Neural progenitor cell (in vitro differentiated cells): Measurements from ENCODE around the gene ATP1A4. TPM values are rescaled to one million over a fixed set of nuclear protein-coding genes. Genes with fewer than 3 reads are reported as not detected.

ENCODE experiments used
- DNase-seq: peaks from one replicate; pipeline ENCODE4 v3.0.0-alpha.2; 2016; ENCODE audit warnings: low spot score
- H2AFZ ChIP-seq: fragments of 200-600 bp; sonication (generic); replicated peaks from 2 replicates; pipeline ENCODE4 v1.6.1; 2016; ENCODE audit warnings: antibody characterized with exemption
- H3F3A ChIP-seq: fragments of 200-600 bp; sonication (generic); 2 replicates; pipeline ENCODE4 v1.6.1; 2016; ENCODE audit warnings: antibody characterized with exemption, low read depth
- H3K27ac ChIP-seq: fragments of 200-600 bp; sonication (generic); 2 replicates; pipeline ENCODE4 v1.5.1; 2016; ENCODE audit warnings: mild to moderate bottlenecking
- H3K27me3 ChIP-seq: fragments of 200-600 bp; sonication (generic); 2 replicates; pipeline ENCODE4 v1.6.1; 2016; ENCODE audit warnings: mild to moderate bottlenecking, moderate library complexity
- H3K36me3 ChIP-seq: fragments of 200-600 bp; sonication (generic); 2 replicates; pipeline ENCODE4 v1.5.1; 2016
- H3K4me1 ChIP-seq: fragments of 200-600 bp; sonication (generic); 2 replicates; pipeline ENCODE4 v1.6.1; 2016; ENCODE audit warnings: mixed run types
- H3K4me2 ChIP-seq: fragments of 200-600 bp; sonication (generic); 2 replicates; pipeline ENCODE4 v1.6.1; 2016
- H3K4me3 ChIP-seq: fragments of 200-600 bp; sonication (generic); 2 replicates; pipeline ENCODE4 v1.5.1; 2016
- H3K79me2 ChIP-seq: fragments of 200-600 bp; sonication (generic); 2 replicates; pipeline ENCODE4 v1.6.1; 2016; ENCODE audit warnings: low read depth
- H3K9ac ChIP-seq: fragments of 200-600 bp; sonication (generic); 2 replicates; pipeline ENCODE4 v1.6.1; 2016
- H3K9me3 ChIP-seq: fragments of 200-600 bp; sonication (generic); 2 replicates; pipeline ENCODE4 v1.5.1; 2016; ENCODE audit warnings: low read depth
- H4K20me1 ChIP-seq: fragments of 200-600 bp; sonication (generic); 2 replicates; pipeline ENCODE4 v1.6.1; 2016; ENCODE audit warnings: low read depth
- H3K27ac Mint-ChIP-seq: 3 replicates; pipeline ENCODE4 v1.8.0; 2021; ENCODE audit warnings: mixed read lengths
- H3K27me3 Mint-ChIP-seq: 2 replicates; pipeline ENCODE4 v1.8.0; 2022; ENCODE audit warnings: low read depth, mild to moderate bottlenecking, inconsistent platforms, moderate library complexity, mixed read lengths; ENCODE audit not compliant: insufficient read depth
- H3K36me3 Mint-ChIP-seq: 3 replicates; pipeline ENCODE4 v1.8.0; 2021; ENCODE audit warnings: mixed read lengths
- H3K4me1 Mint-ChIP-seq: 3 replicates; pipeline ENCODE4 v1.8.0; 2021; ENCODE audit warnings: mixed read lengths
- H3K4me3 Mint-ChIP-seq: 3 replicates; pipeline ENCODE4 v1.8.0; 2021; ENCODE audit warnings: mild to moderate bottlenecking, moderate library complexity, mixed read lengths
- H3K9me3 Mint-ChIP-seq: 3 replicates; pipeline ENCODE4 v1.8.0; 2020; ENCODE audit warnings: mixed read lengths
- EZH2 ChIP-seq: fragments of 200-600 bp; sonication (generic); IDR thresholded peaks from 2 replicates; pipeline ENCODE4 v1.6.1; 2017; ENCODE audit warnings: antibody characterized with exemption, mild to moderate bottlenecking, moderate library complexity
- EZH2phosphoT487 ChIP-seq: fragments of 200-600 bp; sonication (generic); IDR thresholded peaks from 2 replicates; pipeline ENCODE4 v1.6.1; 2017; ENCODE audit warnings: antibody characterized with exemption
- total RNA-seq: library from RNA; depleted of rRNA; stranded (reverse); fragments of >200 nt; gene quantifications from 2 replicates; pipeline ENCODE4 v1.2.3, GENCODE V29; 2015; ENCODE audit warnings: low replicate concordance
- TF ChIP-seq, protein P1 (sequence below): fragments of 200-600 bp; sonication (generic); IDR thresholded peaks from 2 replicates; pipeline ENCODE4 v1.5.1; 2017; ENCODE audit warnings: antibody characterized with exemption, mild to moderate bottlenecking

The ATP1A4 gene
- total RNA-seq, 1 donor from 2014 or later: 0.17 TPM

DNA sequence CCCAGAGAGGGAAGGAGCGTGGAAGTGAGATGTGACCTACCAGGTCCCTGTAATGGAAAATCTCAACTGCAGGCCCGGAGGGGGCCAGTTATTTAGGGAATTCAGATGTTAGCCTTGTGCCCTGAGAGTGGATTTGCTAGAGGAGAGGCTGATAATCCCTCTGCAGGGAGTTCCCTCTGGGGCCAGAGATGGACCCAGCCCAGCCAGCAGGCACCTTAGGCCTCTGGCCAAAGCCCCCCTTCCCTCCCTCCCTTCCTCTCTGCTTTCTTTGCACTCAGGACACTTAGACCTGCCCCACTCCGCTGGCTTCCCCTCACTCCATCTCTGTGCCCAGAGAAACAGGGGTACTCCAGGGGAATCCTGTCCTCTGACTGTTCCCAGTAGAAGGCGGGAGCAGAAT is 37.3 kb upstream of the ATP1A4 start:
- Histone ChIP-seq H3K27me3 (no peaks in the 10 kb centered on the region), H2AFZ (no peak overlapping the region), H3K9ac (no peak overlapping the region), H3K9me3 (no peaks in the 10 kb centered on the region), H3K4me1 (peaks cover 92% of the 10 kb centered on the region), H3F3A (peaks cover 55% of the 10 kb centered on the region), H3K79me2 (peaks cover 39% of the 10 kb centered on the region), H3K4me3 (no peak overlapping the region), H3K4me2 (peak overlapping the region; percentile 97), H4K20me1 (peaks cover 21% of the 10 kb centered on the region), H3K27ac (peak overlapping the region; percentile 82), H3K36me3 (no peaks in the 10 kb centered on the region)
- Mint-ChIP-seq H3K36me3 (peaks cover 1% of the 10 kb centered on the region), H3K4me3 (no peak overlapping the region), H3K9me3 (no peaks in the 10 kb centered on the region), H3K4me1 (peaks cover 90% of the 10 kb centered on the region), H3K27ac (peak overlapping the region; percentile 92), H3K27me3 (peaks cover 15% of the 10 kb centered on the region)
- TF ChIP-seq EZH2: no peak
- TF ChIP-seq, protein P1, sequence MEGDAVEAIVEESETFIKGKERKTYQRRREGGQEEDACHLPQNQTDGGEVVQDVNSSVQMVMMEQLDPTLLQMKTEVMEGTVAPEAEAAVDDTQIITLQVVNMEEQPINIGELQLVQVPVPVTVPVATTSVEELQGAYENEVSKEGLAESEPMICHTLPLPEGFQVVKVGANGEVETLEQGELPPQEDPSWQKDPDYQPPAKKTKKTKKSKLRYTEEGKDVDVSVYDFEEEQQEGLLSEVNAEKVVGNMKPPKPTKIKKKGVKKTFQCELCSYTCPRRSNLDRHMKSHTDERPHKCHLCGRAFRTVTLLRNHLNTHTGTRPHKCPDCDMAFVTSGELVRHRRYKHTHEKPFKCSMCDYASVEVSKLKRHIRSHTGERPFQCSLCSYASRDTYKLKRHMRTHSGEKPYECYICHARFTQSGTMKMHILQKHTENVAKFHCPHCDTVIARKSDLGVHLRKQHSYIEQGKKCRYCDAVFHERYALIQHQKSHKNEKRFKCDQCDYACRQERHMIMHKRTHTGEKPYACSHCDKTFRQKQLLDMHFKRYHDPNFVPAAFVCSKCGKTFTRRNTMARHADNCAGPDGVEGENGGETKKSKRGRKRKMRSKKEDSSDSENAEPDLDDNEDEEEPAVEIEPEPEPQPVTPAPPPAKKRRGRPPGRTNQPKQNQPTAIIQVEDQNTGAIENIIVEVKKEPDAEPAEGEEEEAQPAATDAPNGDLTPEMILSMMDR: no peak
- TF ChIP-seq EZH2phosphoT487: no peak
- peak; percentile 66 for DNase-seq

DNA sequence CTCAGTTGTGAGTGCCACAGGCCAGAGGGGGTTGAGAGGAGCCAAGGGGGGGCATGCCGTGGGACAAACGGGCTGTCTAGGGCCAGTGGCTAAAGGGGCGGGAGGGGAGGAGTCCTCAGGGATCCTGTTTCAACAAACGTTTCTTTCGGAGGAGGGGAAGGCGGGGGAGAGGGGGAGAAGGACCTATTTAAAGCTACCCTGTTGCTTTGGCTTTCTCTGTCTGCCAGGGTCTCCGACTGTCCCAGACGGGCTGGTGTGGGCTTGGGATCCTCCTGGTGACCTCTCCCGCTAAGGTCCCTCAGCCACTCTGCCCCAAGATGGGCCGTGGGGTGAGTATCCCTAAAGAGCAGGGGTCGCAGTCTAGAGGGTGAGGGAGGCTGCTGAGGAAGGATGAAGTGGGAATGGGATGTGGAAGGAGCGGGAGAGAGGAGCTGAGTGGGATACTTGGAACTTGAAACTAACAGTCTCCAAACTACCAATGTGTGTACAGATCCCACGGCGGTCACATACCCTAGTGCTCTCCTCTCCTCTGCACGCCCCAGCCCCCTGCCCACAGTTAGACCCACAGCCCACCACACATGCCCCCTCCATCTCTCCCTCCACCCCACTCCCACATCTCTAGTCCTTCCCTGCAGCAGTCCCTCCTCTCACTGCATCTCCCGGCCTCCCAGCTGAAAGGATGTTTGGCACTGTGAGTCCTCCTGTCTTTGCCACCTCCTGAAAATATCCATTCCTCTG is 35.7 kb upstream of the ATP1A4 start, which contains the start of gene ATP1A2:
Gene ATP1A2, plus strand, starts transcription at position 215 of the 738 bp plus-strand sequence. Its CDS starts 103 bp downstream, at position 318.
- peak within 1 kb of the TSS; percentile 82 for H3K27ac ChIP-seq
- H3K9me3 ChIP-seq: no peaks in the 10 kb centered on the region
- Mint-ChIP-seq H3K27ac (peak within 1 kb of the TSS; percentile 89), H3K36me3 (peaks cover 6% of the 10 kb centered on the region), H3K27me3 (peaks cover 12% of the 10 kb centered on the region), H3K9me3 (no peaks in the 10 kb centered on the region), H3K4me3 (peak within 1 kb of the TSS; percentile 91), H3K4me1 (peaks cover 80% of the 10 kb centered on the region)
- no peak for TF ChIP-seq EZH2phosphoT487
- TF ChIP-seq, protein P1: no peak
- no peak for TF ChIP-seq EZH2
- H3K9ac ChIP-seq: peak within 1 kb of the TSS; percentile 57
- H2AFZ ChIP-seq: no peak within 1 kb of the TSS
- peaks cover 42% of the 10 kb centered on the region for H3F3A ChIP-seq
- H3K27me3 ChIP-seq: no peaks in the 10 kb centered on the region
- DNase-seq: peak; percentile 88
- peak within 1 kb of the TSS; percentile 97 for H3K4me2 ChIP-seq
- H3K79me2 ChIP-seq: peaks cover 54% of the 10 kb centered on the region
- H3K4me1 ChIP-seq: peaks cover 85% of the 10 kb centered on the region
- peak within 1 kb of the TSS; percentile 65 for H3K4me3 ChIP-seq
- H3K36me3 ChIP-seq: no peaks in the 10 kb centered on the region
- H4K20me1 ChIP-seq: peaks cover 31% of the 10 kb centered on the region

DNA sequence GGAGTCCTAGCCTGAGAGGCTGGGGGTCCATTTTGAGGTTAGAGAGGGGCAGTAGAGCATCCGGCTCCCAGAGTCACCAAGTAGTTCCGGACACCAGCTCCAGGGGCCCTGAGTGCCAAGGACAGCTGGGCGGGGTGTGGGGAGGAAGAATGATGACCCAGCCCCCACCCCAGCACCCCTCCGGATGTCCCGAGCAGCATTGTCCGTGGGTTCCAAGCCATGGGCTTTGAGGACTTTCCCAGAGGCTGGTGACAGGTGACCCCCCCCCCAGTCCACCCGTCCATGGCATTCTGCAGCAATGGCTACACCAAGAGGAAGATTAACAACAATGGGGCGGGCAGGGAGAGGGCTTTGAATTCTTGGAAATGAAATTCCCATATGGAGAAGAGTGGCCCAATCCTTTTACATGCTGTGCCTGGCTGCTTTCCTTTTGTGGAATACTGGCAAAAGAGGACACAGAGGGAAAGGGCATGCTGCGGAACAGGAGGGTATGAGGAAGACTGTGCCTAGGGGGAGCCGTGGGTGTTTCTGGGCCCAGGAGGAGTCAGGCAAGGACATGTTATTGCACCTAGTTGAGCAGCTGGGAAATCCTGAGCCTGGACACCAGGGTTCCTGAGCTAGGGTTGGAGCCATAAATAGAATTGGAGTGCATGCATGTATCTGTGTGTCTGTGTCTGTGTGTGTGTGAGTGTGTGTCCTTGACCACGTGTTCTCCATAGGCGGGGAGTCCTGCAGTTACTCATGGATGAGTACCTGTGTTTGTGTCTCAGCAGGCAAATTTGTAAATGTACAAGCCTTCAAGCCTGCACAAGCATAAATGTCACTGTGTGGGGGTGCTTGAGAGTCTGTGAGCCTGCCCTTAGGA is 34.9 kb upstream of the ATP1A4 start:
- Histone ChIP-seq H3F3A (peaks cover 41% of the 10 kb centered on the region), H3K79me2 (peaks cover 54% of the 10 kb centered on the region), H3K27me3 (no peaks in the 10 kb centered on the region), H4K20me1 (peaks cover 37% of the 10 kb centered on the region), H3K4me2 (peak overlapping the region; percentile 97), H3K4me3 (peak overlapping the region; percentile 65), H3K27ac (no peak overlapping the region), H2AFZ (no peak overlapping the region), H3K9ac (peak overlapping the region; percentile 57), H3K36me3 (peaks cover 6% of the 10 kb centered on the region), H3K4me1 (peaks cover 81% of the 10 kb centered on the region), H3K9me3 (no peaks in the 10 kb centered on the region)
- H3K27me3 Mint-ChIP-seq: peaks cover 8% of the 10 kb centered on the region
- H3K9me3 Mint-ChIP-seq: no peaks in the 10 kb centered on the region
- DNase-seq: no peak
- TF ChIP-seq EZH2 (no peak), EZH2phosphoT487 (no peak)
- TF ChIP-seq, protein P1: no peak
- peak overlapping the region; percentile 91 for H3K4me3 Mint-ChIP-seq
- H3K27ac Mint-ChIP-seq: peak overlapping the region; percentile 89
- H3K4me1 Mint-ChIP-seq: peaks cover 73% of the 10 kb centered on the region
- peaks cover 6% of the 10 kb centered on the region for H3K36me3 Mint-ChIP-seq
